NCI-H1694 treated with DMSO at 0.1 percent for 48 hours (cell line): ENCODE results near the gene ZNF575.
A peak's percentile ranks its signal among the peaks of the same experiment; 100 is the strongest.

Experiments
- DNase-seq: peaks from one replicate; lab custom pipeline; 2025; lab: John Stamatoyannopoulos, UW

Gene ZNF575, protein sequence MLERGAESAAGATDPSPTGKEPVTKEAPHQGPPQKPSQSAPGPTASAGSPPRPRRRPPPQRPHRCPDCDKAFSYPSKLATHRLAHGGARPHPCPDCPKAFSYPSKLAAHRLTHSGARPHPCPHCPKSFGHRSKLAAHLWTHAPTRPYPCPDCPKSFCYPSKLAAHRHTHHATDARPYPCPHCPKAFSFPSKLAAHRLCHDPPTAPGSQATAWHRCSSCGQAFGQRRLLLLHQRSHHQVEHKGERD

DNA sequence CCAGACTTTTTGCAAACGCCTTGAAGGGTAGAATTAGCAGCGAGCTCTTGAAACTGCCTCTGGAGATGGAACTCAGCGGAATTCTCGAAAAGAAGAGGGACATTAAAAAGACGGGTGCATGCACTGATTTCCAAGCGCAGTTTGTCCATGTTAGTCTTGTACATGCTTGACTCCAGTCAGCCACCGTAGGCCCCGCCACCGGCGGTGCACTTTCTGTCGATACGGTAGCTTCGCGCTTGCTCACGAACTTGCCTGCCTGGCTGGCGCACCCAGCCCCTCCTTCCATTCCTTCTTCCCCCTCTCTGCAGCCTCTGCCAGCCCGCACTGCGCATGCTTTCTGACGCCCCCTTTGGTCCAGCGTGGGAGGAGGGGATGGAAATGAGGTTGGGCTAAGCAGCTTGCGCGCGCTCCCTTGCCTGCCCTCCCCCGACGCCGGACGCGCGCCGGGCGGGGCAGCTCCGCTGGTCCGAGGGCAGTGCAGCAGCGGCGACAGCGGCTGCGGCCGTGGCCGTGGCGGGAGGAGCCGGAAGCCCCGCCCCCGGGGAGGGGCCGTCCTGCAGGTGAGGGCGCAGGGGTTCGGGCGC is at the start of gene ZNF575:
Gene ZNF575 (plus strand): TSS at position 227 of the 584 bp plus-strand sequence. CDS start 1,235 bp downstream, outside the sequence.
- peak; percentile 94 for DNase-seq

DNA sequence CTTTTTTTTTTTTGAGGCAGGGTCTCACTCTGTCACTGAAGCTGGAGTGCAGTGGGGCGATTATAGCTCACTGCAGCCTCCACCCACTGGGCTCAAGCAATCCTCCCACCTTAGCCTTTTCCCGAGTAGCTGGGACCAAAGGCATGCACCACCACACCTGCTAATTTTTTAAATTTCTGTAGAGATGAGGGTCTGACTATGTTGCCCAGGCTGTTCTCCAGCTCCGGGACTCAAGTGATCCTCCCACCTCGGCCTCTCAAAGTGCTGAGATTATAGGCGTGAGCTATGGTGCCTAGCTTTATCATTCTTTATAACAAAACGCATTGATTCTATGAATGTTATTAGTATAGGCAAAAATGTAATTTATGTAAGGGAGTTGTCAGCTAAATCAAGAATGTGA is 49.7 kb upstream of the ZNF575 start:
- DNase-seq, result no peak

DNA sequence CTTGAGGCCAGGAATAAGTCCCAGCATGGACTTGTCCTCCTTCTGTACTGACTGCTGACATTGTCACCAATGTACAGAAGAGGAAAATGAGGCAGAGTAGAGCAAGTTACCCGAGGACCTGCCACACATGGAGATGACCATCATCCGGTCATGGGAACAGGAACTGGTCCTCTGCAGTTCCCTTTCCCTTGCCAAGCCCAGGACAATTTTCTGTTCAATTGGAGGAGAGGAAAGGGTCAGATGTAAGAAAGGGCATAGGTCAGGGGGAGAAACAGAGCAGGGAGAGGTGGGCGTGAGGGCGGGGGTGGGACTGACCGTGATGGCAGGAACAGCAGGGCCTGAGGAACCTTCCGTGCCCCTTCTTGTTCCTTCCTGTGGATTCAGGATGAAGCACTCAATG is 47.0 kb upstream of the ZNF575 start:
- DNase-seq, result no peak

DNA sequence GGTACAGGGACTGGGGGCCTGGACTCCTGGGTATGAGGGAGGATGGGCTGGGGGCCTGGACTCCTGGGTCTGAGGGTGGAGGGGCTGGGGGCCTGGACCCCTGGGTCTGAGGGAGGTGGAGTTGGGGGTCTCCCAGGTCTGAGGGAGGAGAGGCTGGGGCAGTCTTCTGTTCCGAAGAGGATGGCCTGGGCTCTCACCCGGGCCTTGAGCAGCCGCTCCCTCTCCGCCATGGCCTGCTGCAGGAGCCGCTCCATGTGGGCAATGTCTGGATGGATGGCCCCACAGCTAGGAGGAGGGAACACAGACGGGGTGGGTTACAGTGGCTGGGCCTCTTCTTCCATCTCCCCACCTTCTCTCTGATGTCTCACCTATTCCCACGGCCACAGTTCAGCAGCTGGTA is 46.6 kb upstream of the ZNF575 start:
- DNase-seq, result no peak

GRCh38 chr19:43488179-43488578 is 44.8 kb upstream of the ZNF575 start:
- DNase-seq, result no peak

- no peak for DNase-seq
These were observed 43.7 kb upstream of the ZNF575 start for GRCh38 chr19:43489310-43489709.

GRCh38 chr19:43489979-43490599 is 42.9 kb upstream of the ZNF575 start:
- DNase-seq, result no peak

GRCh38 chr19:43490759-43491158 is 42.2 kb upstream of the ZNF575 start:
- no peak for DNase-seq

DNA sequence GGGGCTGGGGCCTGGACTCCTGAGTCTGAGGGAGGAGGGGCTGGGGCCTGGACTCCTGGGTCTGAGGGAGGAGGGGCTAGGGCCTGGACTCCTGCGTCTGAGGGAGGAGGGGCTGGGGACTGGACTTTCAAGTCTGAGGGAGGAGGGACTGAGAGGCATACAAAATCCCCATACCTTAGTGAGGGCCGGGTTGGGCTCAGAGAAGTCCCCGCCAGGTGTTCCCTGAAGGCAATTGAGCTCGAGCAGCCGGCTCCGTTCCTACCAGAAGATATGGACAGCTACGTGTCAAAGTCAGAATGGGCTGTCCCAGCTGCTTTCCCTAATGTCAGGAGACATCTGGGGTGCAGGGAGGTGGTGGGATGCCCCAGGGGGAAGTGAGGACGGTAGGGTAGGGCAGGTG is 37.9 kb upstream of the ZNF575 start:
- no peak for DNase-seq

GRCh38 chr19:43496960-43497359 is 36.0 kb upstream of the ZNF575 start:
- DNase-seq, result no peak

DNA sequence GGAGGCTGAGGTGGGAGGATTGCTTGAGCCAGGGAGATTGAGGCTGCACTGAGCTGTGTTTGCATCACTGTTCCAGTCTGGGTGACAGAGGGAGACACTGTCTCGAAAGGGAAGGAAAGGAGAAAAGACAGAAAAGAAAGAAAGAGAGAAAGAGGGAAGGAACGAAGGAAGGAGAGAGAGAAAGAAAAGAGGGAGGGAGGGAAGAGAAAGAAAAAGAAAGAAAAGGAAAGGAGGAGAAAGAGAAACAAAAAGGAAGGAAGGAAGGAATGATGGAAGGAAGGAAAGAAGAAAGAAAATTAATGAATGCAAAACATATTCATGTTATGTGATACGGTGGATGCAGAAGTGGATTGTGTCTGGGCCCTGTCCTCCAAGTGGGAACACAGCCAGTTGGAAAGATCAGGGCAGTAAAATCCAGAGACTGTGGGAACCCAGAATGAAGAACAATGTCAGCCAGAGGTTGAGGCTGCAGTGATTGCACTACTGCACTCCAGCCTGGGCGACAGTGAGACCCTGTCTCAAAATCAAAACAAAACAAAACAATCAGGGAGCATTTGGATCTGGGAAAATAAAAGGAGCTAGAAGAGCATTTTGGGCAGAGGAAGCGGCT is 34.6 kb upstream of the ZNF575 start:
- DNase-seq, result no peak

GRCh38 chr19:43499042-43499441 is 33.9 kb upstream of the ZNF575 start:
- DNase-seq, result no peak

- DNase-seq, result no peak
These were observed 31.1 kb upstream of the ZNF575 start for GRCh38 chr19:43501661-43502418.

DNA sequence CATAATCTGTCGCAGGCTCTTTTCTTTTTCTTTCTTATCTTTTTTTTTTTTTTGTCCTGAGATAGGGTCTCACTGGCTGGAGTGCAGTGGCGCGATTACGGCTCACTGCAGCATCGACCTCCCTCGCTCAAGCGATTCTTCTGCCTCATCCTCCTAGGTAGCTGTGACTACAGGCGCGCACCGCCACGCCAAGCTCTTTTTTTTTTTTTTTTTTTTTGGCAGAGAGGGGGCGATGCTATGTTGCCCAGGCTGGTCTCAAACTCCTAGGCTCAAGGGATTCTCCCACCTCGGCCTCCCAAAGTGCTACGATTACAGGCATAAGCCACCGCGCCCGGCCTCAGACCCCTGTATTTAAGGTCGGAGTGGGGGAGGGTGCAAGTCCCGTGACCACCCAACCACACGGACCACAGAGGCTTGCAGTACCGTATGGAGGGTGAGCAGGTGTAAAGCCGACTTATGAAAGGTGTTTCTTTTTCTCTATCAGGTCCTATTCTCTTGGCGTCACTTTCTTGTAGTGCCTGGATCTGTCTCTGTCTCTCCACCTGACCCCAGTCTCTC is 30.5 kb upstream of the ZNF575 start:
- DNase-seq, result no peak

DNA sequence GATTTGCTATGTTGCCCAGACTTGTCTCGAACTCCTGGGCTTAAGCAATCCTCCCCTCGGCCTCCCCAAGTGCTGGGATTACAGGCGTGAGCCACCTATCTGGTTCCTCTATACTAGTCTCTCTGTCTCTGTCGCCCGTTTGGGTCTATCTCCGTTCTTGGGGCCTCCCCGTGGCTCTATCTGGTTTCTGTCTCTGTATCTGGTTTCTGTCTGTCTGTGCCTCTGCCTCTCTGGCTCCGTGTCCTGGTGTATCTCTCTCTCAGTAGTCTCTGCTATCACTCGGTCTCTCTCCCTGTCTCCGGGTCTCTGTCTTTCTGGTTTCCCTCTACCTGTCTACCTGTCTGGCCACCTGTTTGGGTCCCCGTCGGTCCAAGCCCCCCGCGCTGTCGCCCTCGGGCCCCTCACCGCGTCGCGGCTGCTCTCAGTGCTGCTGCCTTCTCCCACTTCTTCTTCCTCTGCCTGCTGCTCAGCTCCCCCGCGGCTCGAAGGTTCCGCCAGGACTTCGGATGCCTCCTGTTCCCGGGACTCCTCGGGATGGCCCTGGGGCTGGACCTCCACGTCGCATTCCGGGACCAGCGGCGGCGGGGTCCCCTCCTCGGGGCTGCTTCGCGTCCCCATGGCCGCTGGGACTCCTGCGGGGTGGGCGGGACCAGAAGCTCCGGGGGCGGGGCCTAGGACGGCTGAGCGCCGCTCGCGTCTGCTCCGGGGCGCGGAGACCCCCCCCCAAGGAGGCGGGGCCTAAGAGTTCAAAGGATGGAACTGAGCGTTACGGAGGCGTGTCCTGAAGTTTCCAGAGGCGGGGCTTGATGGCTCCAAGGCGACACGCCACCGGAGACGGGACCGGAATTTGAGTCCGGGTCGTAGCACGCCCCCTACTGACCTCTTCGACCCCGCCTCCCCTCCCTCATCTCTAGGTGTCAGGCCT is 29.2 kb upstream of the ZNF575 start:
- DNase-seq, result peak; percentile 90

GRCh38 chr19:43504426-43505185 is 28.4 kb upstream of the ZNF575 start, which contains the start of gene PHLDB3:
Gene PHLDB3, minus strand, starts transcription at chr19:43504746. Its CDS starts 628 bp downstream, at chr19:43504118.
- no peak for DNase-seq

- DNase-seq, result no peak
These were observed 27.9 kb upstream of the ZNF575 start for GRCh38 chr19:43505186-43505456.

- no peak for DNase-seq
These were observed 27.0 kb upstream of the ZNF575 start for GRCh38 chr19:43505941-43506340.

GRCh38 chr19:43506629-43507028 is 26.4 kb upstream of the ZNF575 start:
- no peak for DNase-seq

- no peak for DNase-seq
These were observed 25.1 kb upstream of the ZNF575 start for GRCh38 chr19:43507880-43508279.
